NCI-H2029 treated with DMSO at 0.1 percent for 48 hours (cell line): ENCODE results near the gene MEDAG.
A peak's percentile ranks its signal among the peaks of the same experiment; 100 is the strongest.

ENCODE experiments used
- DNase-seq: peaks from one replicate; lab custom pipeline; 2025; lab: John Stamatoyannopoulos, UW

Gene MEDAG

GRCh38 chr13:30905932-30906383 lies at the start of gene MEDAG:
MEDAG (plus strand) TSS chr13:30906271; CDS start chr13:30906516, 245 bp downstream.
- no peak for DNase-seq

DNA sequence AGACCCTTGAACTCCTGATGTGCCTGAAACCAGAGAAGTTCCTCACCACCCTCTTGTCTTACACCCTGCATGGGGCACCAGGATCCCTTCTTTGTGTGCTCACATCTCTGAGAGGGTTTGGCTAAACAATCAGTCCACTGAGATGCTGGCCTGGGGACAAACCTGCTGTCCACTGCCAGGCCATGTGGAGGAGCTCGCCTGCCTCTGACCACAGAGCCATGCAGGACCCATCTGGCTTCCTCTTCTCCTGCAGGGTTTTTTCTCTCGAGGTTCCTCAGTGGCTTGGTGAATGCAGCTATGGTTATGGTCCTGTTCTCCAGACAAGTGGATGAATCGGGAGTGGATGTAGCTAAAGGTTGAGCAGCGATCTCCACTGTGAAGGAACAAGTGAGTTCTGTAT lies 49.1 kb upstream of the MEDAG start:
- no peak for DNase-seq

DNA sequence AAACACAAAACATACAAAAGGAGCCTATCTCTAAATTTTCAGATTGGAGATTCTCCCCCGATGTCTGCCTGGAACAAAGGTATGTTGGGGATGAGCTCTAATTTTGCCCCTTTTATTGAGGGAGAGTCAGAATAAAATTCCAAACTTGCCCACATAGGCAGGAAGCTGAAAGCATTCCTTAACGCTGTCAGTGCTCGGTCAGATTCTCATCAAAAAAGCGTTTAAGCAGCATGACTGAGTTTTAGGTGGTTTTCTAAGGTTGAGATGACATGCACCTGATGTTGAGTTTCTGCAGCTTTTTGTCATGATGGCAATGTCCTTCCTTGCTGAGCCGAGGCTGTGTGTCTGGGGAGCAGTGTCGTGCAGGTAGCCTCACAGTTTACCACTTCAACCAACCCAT lies 48.4 kb upstream of the MEDAG start:
- DNase-seq, result no peak

DNA sequence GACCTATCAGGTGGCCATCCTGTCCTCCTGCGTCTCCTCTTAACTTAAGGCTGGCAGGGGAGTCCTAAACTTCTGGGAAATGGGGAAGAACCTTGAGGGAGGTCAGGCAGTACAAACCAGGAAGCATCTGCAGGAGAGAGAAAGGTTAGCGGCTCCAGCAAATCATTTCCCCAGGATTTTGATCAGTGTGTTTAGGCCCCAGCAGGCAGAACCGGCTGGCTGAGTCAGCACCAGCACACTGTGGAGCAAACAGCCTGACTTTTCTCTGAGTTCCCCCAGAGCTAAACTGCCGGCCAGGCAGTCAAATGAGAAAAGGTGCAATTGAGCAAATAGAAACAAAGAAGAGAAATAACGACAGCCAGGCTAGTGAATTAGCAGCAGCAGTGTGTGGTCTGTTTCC lies 46.7 kb upstream of the MEDAG start:
- no peak for DNase-seq

DNA sequence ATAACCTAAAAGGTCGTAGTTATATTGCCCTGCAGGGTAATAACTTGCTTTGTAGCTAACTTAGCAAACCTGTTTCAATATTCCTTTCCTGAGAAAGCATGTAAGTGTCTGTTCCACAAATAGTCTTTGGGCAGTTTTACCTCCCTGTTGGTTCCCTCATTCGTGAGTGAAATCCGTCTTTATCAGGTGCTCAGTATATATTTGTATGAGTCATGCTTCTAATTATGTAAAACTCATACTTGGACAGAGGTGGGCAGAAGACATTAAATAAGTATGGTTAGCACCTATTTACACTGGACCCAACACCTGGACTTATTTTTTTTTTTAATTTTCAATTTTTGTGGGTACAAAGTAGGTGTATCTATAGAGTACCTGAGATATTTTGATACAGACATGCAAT lies 44.9 kb upstream of the MEDAG start:
- DNase-seq, result no peak

DNA sequence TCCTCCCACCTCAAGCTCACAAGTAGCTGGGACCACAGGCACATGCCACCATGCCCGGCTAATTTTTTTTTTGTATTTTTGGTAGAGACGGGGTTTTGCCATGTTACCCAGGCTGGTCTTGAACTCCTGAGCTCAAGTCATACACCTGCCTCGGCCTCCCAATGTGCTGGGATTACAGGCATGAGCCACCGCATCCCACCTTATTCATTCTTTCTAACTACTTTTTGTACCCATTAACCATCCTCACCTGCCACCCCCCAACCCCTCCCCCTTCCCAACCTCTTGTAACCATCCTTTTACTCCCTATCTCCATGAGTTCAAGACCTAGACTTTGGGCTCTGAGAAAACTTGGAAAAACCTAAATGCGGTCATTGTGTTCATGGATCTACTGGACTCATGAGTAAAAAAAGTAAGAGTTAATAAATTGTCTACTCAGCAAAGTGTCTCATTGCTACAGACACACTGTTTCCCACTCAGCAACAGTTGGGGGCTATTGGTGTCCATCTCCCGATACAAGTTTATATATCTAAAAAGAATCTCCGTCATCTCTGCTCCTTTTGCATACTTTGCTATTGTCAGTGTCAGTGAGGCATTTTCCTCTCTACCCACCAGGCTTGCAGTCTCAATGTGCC lies 44.1 kb upstream of the MEDAG start:
- no peak for DNase-seq

- DNase-seq, result no peak
Observed at GRCh38 chr13:30862707-30863106, 43.4 kb upstream of the MEDAG start.

- DNase-seq, result no peak
Observed at GRCh38 chr13:30863231-30863630, 42.8 kb upstream of the MEDAG start.

DNA sequence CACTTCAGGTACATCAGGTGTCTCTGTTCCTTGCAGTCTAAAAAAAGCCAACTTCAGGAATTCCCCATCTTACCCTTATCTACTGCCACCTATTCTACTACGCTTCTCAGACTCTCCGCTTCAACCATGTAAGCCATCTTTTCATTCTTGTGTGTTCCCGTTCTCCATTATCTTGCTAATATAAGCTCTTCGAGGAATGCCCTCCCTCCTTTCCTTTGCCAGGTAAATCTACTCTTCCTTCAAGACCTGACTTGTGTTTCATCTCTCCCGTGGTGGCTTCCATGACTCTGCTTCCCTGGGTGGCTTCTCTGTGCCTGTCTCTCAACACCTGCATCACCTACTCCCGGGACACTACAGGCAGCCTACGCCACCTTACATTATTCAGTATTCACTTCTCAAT lies 42.3 kb upstream of the MEDAG start:
- no peak for DNase-seq

GRCh38 chr13:30864433-30865122 lies 41.5 kb upstream of the MEDAG start:
- no peak for DNase-seq

- peak; percentile 10 for DNase-seq
Observed at GRCh38 chr13:30865123-30866049, 40.7 kb upstream of the MEDAG start.

DNA sequence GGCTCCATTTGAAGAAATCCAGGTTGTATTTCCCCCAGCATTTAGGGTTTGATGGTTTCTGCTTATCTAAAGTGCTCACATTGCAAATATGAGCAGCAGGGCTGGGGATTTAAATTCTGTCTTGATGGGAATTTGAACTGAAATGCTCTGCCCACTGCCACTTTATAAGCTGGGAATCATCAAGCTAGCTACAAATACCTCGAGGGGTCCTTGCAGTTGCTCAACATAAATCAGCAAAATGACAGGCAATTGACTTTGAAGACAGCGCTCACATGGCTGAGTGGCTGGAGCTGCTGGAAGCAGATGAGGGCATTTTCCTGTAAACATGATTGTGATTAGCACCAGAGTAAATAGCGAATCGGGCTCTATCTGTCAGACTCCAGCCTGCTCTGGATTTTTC lies 39.4 kb upstream of the MEDAG start:
- DNase-seq, result no peak

DNA sequence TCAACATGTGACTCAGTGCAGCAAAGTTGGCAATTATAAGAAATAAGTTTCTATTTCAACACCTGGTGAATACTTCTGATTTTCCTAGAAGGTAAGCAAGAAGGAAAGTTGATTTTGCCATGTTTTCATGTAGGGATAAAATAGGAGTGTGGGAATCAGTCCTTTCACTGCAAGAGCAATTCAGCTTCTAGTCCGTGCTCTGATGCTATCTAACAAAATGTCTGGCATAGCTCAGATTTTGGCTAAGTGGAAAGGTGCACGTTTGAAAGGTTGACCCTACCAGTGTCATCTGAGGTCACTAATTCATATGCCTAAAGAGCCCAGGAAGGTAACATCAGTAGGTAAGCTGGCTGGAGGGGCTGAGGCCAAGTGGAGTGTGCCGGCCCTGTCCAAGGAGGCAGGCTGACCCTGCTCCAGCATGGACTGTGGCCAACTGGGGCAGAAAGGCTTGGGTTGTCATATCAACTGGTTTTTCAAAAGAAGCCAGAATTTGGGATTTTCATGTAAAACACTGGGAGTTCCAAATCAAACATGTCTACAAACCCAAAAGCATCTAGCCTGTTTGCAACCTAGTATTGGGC lies 38.9 kb upstream of the MEDAG start:
- no peak for DNase-seq

- no peak for DNase-seq
Observed at GRCh38 chr13:30868799-30869470, 37.1 kb upstream of the MEDAG start.

GRCh38 chr13:30869491-30869890 lies 36.6 kb upstream of the MEDAG start:
- DNase-seq, result no peak

DNA sequence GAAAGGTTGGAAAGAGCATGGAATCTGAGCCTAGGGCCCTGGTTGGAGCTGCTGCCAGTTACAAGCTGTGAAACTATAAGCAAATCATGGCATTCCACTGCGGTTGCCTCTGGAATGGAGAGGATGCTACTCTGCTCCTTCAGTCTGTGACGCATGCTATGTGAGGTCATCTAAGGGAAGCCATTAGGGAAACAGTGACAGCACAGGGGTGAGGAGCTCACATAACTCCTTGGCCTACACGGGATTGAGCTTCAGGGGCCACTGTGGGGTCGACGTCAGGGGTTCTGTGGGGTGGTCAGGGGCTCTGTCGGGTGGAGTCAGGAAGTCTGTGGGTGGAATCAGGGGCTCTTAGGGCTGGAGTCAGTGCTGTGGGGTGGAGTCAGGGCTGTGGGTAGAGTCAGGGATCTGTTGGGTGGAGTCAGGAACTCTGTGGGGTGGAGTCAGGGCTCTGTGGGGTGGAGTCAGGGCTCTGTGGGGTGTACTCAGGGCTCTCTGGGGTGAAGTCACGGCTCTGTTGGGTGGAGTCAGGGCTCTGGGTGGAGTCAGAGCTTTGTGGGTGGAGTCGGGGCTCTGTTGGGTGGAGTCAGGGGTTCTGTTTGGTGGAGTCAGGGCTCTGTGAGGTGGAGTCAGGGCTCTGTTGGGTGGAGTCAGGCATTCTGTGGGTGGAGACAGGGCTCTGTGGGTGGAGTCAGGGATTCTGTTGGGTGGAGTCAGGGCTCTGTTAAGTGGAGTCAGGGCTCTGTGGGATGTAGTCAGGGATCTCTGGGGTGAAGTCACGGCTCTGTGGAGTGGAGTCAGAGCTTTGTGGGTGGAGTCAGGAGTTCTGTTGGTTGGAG lies 35.8 kb upstream of the MEDAG start:
- no peak for DNase-seq

DNA sequence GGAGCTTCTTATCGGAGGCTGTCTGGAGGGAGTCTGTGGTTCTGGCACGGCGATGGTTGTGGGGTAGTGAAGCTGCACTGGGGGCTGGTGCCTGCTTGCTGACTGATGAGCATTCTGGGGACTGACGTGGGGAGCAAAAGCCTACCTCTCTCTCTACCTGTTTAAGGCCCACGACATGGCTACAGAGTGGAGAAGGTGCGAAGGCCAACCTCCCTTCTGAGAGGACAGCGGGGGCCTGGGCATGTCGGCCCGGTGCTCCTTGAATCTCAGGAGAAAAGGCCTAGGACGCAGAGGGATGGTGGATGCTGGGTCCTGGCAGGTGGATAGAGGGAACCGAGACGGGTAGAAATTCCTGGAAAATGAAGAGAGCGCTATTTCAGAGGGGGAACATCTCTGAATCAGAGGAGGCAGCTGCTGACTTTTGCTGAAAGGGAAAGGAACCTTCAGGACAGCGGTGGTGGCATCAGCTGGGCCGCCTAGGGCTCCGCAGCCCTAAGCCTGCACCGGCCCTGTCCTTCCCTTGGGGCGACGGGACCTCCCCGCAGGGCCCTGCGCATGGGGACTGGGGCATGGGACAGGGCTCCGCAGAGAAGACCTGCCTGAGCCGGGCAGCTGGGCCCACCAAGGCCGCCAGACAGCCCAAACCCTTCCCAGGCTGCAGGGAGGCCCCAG lies 35.0 kb upstream of the MEDAG start:
- DNase-seq, result no peak

DNA sequence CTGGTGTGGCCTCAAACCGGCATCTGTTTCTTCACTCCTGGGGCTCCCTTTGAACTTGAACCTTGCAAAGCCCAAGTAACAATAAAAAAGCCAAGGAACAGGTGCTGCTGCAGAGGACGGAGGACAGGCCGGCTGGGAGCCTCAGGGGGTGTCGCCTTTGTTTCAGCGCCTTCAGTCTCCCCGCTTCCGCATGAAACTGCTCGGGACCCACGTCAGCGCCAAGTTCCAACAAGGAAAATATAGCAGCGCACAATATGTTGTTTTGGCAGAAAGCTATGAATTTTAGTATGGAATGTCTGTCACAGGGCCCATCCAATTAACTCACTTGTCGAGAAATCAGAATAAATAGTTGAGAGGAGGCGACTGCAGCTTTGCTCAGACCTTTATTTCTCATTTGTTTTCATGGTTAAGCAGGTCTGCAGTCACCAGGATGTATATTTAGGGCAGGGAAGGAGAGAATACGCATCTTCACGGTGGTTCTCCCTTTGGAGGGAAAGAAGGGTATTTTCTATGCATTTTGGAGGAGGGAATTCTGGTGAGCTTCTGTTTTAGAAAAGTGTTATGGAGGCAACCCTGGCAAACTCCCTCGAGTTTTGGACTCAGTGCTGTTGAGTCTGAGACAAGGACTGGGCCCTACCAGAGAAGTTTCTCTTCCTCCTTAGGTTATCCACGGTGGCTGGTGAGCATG lies 34.3 kb upstream of the MEDAG start:
- no peak for DNase-seq

- no peak for DNase-seq
Observed at GRCh38 chr13:30872276-30872594, 33.8 kb upstream of the MEDAG start.
